ENCODE measurements around the gene FRMD1.

Gene FRMD1

DNA sequence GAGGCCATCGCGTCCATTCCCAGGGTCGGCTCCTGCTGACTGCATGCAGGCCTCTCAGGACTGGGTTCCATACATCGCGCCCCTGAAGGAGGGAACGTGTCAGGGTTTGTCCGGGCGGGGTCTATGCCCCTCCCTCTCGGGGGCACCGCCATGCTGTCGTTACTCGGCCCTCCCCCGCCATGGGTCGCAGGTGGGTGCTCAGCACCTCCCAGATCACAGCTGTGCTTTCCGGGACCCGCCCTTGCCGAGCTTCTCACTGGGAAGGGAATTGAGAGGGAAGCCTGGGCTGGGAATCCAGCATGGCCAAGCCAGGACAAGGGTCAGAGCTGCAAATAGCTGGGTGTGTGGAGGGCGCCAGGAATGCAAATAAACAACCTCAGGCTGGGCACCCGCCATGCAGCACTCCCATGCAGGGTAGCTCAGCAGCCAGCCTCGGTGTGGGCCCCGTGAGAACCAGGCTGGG, at the start of gene FRMD1:
FRMD1 (minus strand) TSS at position 270 of the 463 bp plus-strand sequence; CDS start at position 152, 118 bp downstream.
- ATAC-seq (no peak), DNase-seq (no peak)
- Mint-ChIP-seq H3K27ac (no peak within 1 kb of the TSS), H3K9me3 (no peaks in the 10 kb centered on the region), H3K4me3 (no peak within 1 kb of the TSS), H3K4me1 (no peaks in the 10 kb centered on the region), H3K27me3 (peaks cover 11% of the 10 kb centered on the region)

DNA sequence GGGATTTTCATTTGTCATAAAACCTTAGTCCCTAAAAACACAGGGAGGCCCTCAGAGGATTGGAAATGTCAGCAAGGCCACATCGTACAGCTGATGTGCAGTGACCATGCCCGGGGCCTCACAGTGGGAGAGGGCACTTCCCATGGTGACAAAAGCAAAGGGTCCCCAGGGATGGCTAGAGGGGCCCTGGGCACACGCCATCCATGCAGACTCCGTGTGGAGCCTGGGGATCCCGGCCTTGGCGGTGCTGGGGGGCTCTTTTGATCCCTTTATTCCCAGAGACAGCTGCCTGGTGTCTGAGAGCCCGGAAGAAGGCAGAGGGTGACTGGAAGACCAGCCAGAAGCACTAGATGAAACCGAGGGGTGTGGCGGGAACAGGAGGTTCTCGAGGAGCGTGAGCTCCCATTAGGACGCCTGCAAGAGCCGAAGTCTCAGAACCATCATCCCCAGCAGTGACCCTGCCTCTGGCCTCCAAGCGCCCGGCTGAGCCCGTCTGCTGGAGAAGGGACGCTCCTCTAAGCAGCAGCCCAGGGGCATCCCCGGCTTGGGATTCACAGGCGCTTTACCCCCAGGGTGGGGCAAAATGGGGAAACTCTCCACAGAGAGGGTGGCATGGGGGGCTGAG, 49.1 kb upstream of the FRMD1 start:
- peaks cover 7% of the 10 kb centered on the region for H3K4me1 Mint-ChIP-seq
- no peak overlapping the region for H3K27ac Mint-ChIP-seq
- peaks cover 33% of the 10 kb centered on the region for H3K27me3 Mint-ChIP-seq
- H3K4me3 Mint-ChIP-seq, result no peak overlapping the region
- no peaks in the 10 kb centered on the region for H3K9me3 Mint-ChIP-seq
- no peak for DNase-seq
- no peak for ATAC-seq

DNA sequence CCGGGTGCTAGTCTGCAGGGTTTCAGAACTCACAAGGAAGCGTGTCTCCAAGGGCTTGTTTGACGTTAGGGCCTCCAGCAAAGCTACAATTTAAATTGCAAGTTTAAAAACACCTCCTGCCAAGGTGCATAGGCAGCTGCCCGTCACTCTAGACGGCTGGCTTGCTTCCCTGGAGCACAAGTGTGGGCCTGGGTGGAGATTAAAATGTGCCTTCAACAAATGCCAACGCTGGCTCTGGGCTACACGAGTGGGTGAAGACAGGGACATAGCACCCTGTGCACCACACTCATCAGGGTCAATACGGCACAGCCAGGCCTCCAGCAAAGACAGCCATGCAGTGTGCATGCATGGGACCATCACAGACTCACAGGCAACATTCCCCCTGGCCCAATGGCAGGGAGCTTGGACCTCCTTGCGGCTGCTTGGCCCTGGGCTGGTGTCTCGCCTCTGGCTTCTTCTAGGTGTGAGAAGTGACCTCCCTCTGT, 48.4 kb upstream of the FRMD1 start:
- H3K9me3 Mint-ChIP-seq, result no peaks in the 10 kb centered on the region
- no peak for DNase-seq

DNA sequence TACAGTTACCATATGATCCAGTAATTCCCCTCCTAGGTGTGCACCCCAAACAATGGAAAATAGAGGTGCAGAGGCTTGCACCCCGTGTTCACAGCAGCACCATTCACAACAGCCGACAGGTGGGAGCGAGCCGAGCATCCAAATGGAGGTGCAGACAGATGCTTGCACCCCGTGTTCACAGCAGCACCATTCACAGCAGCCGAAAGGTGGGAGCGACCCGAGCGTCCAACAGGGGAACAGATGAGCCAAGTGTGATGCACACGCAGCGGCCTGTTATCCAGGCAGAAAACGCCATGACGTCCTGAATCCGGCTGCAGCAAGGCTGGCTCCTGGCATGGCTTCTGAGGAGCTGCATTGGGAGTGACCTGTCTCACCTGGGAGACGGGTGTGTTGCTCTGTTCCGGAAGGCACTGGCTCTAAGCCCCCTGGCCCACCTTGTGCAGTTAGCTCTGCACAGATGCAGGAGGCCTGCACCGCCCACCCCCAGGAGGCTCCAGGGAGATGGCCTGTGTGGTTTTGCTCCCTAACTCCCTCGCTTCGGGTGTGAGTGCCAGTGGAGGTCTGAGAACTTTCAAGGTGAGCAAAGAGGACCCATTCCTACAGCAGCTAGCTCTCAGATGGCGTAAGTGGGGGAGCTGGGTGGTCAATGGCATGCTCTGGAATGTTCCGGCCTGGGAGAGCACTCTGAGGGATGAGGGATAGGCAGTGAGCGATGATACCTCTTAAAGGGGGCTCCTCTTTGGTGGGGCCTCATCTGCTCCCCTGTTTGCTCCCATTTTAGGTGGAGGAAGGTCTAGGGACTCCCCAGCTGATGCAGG, 47.8 kb upstream of the FRMD1 start:
- ATAC-seq (no peak), DNase-seq (no peak)
- Mint-ChIP-seq H3K4me1 (peaks cover 6% of the 10 kb centered on the region), H3K27ac (no peak overlapping the region), H3K4me3 (no peak overlapping the region), H3K9me3 (no peaks in the 10 kb centered on the region), H3K27me3 (peaks cover 20% of the 10 kb centered on the region)

More for the DNA sequence above, 48.4 kb upstream of the FRMD1 start:
- Mint-ChIP-seq H3K27ac (no peak overlapping the region), H3K27me3 (peaks cover 26% of the 10 kb centered on the region), H3K4me1 (peaks cover 7% of the 10 kb centered on the region), H3K4me3 (no peak overlapping the region)
- ATAC-seq, result no peak

DNA sequence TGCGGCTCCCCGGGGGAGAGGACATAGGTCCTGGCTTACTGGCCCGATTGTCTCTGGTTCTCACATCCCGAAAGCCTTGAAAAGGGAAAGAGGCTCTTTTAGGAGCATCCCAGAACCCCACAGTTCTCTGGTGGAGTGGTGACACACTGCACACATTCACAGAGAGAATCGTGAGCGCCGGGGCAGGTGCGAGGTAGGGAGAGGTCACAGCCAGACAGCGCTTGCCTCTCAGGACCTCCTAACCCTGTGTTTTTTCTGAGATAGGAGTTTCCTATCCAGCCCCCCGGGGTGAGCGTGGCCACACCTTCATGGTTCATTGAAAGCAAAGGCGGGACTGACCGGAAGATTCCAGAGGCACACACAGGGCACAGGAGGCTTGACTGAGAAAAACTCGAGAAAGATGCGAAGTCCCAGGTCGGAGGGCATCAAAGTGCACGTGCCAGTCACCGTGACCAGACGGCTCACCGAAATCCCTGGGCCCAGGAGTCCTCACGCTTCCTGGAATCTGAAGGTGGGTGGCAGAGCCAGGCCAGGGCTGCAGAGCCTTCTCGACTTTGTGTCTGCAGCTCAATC, 46.5 kb upstream of the FRMD1 start:
- Mint-ChIP-seq H3K4me3 (no peak overlapping the region), H3K4me1 (no peaks in the 10 kb centered on the region), H3K27me3 (peaks cover 8% of the 10 kb centered on the region), H3K9me3 (no peaks in the 10 kb centered on the region), H3K27ac (no peak overlapping the region)
- DNase-seq (no peak), ATAC-seq (no peak)

DNA sequence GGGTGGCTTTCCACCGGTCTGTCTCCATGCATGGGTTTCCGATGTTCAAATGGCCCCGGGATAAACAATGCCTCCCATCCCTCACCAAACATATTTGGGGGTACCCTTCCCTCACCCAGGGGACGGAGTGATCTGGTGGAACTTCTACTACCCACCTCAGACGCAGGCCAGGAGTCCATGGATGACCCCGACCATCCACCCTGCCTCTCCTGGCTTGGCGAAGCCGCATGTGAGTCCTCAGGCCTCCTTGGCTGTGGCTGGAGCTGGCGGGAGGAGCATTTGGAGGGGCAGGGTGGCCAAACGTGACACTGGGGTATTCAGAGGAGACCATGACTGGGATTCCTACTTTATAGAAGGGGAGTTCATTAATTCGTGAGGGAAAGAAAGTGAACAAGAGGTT, 45.9 kb upstream of the FRMD1 start:
- no peak for ATAC-seq
- no peak for DNase-seq
- Mint-ChIP-seq H3K27me3 (peaks cover 2% of the 10 kb centered on the region), H3K4me3 (no peak overlapping the region), H3K4me1 (no peaks in the 10 kb centered on the region), H3K27ac (no peak overlapping the region), H3K9me3 (no peaks in the 10 kb centered on the region)

DNA sequence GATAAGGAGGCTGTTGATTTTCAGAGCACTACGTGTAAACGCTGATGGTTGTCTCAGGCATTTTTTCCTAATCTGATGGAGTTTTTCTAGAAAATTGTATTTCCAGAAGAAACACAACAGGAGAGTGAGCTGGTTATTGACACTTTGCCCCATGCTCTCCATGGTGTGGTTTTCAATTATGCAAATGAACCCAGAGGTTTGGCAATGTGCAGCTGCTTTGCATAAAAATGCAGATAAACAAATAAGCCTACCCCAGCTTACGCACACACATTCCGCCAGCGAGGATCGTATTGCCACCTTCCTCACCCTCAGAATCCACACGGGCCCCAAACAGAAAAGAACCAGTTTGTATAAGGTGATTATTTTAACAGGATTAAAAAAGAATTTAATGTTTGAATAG, 45.1 kb upstream of the FRMD1 start:
- H3K4me1 Mint-ChIP-seq, result no peaks in the 10 kb centered on the region
- no peaks in the 10 kb centered on the region for H3K9me3 Mint-ChIP-seq
- H3K27ac Mint-ChIP-seq, result no peak overlapping the region
- ATAC-seq, result no peak
- no peak for DNase-seq
- H3K4me3 Mint-ChIP-seq, result no peak overlapping the region
- no peaks in the 10 kb centered on the region for H3K27me3 Mint-ChIP-seq

DNA sequence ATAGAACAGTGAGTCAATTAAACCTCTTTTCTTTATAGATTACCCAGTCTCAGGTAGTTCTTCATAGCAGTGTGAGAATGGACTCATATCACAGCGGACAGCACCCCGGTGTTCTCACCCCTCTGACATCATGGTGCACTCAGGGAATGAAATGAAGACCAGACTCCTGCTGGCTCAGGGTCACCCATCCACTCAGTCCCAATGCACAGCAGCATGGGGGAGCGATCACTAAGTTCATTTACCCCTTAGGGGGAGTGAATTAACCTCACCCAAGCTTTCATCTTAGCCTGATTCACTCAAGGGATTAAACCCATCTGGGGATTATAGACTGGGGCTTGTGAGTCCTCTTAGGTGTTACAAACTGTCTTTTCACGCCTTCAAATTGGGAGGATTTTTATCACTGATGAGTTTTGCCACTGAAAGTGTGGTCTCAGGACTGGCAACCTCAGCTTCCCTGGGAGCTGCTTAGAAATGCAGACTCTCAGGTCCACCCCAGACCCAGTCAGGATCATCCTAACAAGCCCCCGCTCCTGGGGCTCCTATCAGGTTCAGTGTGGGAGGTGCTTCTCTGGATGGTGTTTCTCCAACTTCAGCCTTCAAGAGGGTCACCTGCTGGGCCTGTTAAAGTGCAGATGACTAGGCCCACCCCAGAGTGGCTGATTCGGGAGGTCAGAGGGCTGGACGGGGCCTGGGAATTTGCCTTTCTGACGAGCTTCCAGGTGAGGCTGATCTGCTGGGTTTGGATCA, 44.3 kb upstream of the FRMD1 start:
- DNase-seq, result no peak
- no peak overlapping the region for H3K27ac Mint-ChIP-seq
- no peaks in the 10 kb centered on the region for H3K4me1 Mint-ChIP-seq
- no peak for ATAC-seq
- H3K9me3 Mint-ChIP-seq, result no peaks in the 10 kb centered on the region
- H3K4me3 Mint-ChIP-seq, result no peak overlapping the region
- no peaks in the 10 kb centered on the region for H3K27me3 Mint-ChIP-seq

GRCh38 chr6:168122521-168122920, 43.5 kb upstream of the FRMD1 start:
- ATAC-seq, result no peak
- Mint-ChIP-seq H3K4me1 (no peaks in the 10 kb centered on the region), H3K27me3 (no peaks in the 10 kb centered on the region), H3K9me3 (no peaks in the 10 kb centered on the region), H3K27ac (no peak overlapping the region), H3K4me3 (no peak overlapping the region)
- no peak for DNase-seq

GRCh38 chr6:168122011-168122410, 43.0 kb upstream of the FRMD1 start:
- Mint-ChIP-seq H3K9me3 (no peaks in the 10 kb centered on the region), H3K27me3 (no peaks in the 10 kb centered on the region), H3K27ac (no peak overlapping the region), H3K4me1 (no peaks in the 10 kb centered on the region), H3K4me3 (no peak overlapping the region)
- DNase-seq (no peak), ATAC-seq (no peak)

GRCh38 chr6:168121303-168121665, 42.3 kb upstream of the FRMD1 start:
- H3K27me3 Mint-ChIP-seq, result no peaks in the 10 kb centered on the region
- no peak overlapping the region for H3K4me3 Mint-ChIP-seq
- H3K9me3 Mint-ChIP-seq, result no peaks in the 10 kb centered on the region
- ATAC-seq (peak; percentile 73), DNase-seq (peak in 1 of 2 donors; percentile 28)
- H3K27ac Mint-ChIP-seq, result peak overlapping the region in 1 of 2 donors; percentile 21
- H3K4me1 Mint-ChIP-seq, result no peaks in the 10 kb centered on the region

DNA sequence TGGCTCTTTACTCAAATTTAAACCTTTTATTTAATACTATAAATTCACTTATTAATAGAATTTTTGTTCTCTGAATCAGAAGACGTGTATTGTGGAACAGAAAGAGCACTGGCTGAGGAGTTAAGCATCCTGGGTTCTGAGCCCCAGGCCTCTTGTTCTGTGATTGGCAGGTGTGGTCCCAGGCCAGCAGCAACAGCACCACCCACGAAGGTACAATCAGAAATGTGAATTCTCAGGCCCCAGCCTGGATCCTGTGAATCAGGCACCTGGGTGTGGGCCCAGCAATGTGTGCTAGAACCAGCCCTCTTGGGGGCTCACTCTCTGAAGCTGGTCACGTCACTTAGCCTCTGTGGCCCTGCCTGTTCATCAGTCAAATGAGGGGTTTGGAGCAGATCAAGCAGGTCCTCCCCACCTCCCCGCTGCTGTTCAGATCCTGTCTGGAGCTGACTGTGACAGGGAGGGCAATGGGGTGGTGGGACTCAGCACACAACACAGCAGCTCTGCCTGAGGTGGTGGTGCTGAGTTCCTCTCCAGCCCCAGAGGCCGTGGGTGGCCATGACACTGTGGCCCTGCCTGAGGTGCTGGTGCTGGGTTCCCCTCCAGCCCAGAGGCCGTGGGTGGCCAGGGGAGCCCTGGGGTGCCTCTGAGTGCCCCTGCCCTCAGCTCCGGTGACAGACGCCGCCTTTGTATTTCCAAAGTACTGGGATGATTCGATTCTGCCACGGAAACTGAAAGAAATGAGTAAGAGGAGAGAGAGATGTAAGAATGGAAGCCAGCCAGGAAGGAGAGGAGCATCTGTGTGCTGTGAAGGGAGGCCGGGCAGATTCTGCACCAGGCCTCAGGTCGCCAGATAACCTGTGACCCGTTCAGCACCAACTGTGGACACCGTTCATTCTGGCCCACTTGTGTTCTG, 41.6 kb upstream of the FRMD1 start:
- no peaks in the 10 kb centered on the region for H3K4me1 Mint-ChIP-seq

DNA sequence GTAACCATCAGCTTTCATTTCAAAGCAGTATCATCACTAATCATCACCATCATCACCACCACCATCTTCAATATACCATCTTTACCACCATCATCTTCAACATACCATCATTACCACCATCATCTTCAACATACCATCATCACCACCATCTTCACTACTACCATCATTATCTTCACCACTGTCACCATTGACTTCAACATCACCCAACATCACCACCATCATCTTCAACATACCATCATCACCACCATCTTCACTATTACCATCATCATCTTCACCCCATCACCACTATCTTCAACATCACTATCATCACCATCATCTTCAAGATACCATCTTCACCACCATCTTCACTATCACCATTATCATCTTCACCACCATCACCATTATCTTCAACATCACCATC, 40.5 kb upstream of the FRMD1 start:
- ATAC-seq, result no peak
- DNase-seq, result no peak
- Mint-ChIP-seq H3K27me3 (no peaks in the 10 kb centered on the region), H3K9me3 (peaks cover 7% of the 10 kb centered on the region in 2 donors), H3K27ac (no peak overlapping the region), H3K4me1 (no peaks in the 10 kb centered on the region), H3K4me3 (no peak overlapping the region)

More for the DNA sequence above, 41.6 kb upstream of the FRMD1 start:
- Mint-ChIP-seq H3K9me3 (peaks cover 1 to 3% of the 10 kb centered on the region in 2 donors), H3K27ac (no peak overlapping the region), H3K27me3 (no peaks in the 10 kb centered on the region), H3K4me3 (no peak overlapping the region)
- peak; percentile 77 for ATAC-seq
- DNase-seq, result peak in 1 of 2 donors; percentile 39

- H3K4me3 Mint-ChIP-seq, result no peak overlapping the region
- no peaks in the 10 kb centered on the region for H3K4me1 Mint-ChIP-seq
- peaks cover 7% of the 10 kb centered on the region in 2 donors for H3K9me3 Mint-ChIP-seq
- H3K27me3 Mint-ChIP-seq, result no peaks in the 10 kb centered on the region
- no peak for DNase-seq
- H3K27ac Mint-ChIP-seq, result no peak overlapping the region
- no peak for ATAC-seq
Measured at GRCh38 chr6:168118935-168119334, 39.9 kb upstream of the FRMD1 start.

DNA sequence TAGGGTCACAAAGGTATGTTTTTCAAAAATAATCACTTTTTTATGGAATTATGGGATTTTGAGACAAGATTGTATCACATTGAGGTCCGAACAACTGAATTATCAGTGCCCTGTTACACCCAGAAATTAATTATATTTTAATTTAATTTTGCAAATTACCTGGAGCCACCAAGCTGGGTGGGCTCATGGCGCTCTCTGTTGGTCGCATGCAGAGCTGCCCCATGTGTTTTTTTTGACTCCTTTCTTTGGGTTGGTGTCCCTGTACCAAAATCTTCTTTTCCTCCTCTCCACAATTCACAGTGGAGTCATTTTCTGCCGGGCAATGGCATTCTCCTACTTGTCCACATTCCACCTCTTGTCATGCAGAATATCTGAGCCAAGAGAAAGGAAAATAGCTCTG, 38.9 kb upstream of the FRMD1 start:
- ATAC-seq (no peak), DNase-seq (no peak)
- no peak overlapping the region for H3K27ac Mint-ChIP-seq
- peaks cover 7% of the 10 kb centered on the region in 2 donors for H3K9me3 Mint-ChIP-seq
- H3K27me3 Mint-ChIP-seq, result no peaks in the 10 kb centered on the region
- no peak overlapping the region for H3K4me3 Mint-ChIP-seq
- no peaks in the 10 kb centered on the region for H3K4me1 Mint-ChIP-seq

Measured in stimulated activated naive CD8-positive, alpha-beta T cell treated with anti-CD3 and anti-CD28 coated beads, Interleukin-15, amount 100 ng/mL, for 72 hours (primary cell).